H1 (cell line): ENCODE measurements around the gene WDR45B. TPM values are rescaled to one million over a fixed set of nuclear protein-coding genes. Genes with fewer than 3 reads are reported as not detected.

Experiments used
- CTCF ChIA-PET: fragments of 300-600 bp; sonication (Branson Sonifier 250); formaldehyde crosslinking; loops from one replicate; lab custom pipeline; 2021; ENCODE audit not compliant: partially characterized antibody; lab: Charles Lee
- POLR2A ChIA-PET: fragments of 300-600 bp; sonication (Branson Sonifier 250); formaldehyde crosslinking; loops from one replicate; lab custom pipeline; 2021; ENCODE audit warnings: inconsistent platforms; ENCODE audit not compliant: partially characterized antibody; lab: Charles Lee
- DNase-seq, 2 experiments: peaks; one replicate each; pipeline versions ENCODE4 v3.0.0 to v3.0.0-alpha.2; 2010 to 2022; ENCODE audit warnings: low spot score in 2 of 2, low read depth in 1 of 2, mixed read lengths in 1 of 2
- FAIRE-seq: peaks from 2 replicates; lab custom pipeline; 2011; peaks lifted over from hg19 to GRCh38; lab: Jason Lieb, UNC
- H2AFZ ChIP-seq: 2 replicates; pipeline ENCODE4 v1.8.1; 2012; ENCODE audit warnings: low read length, inconsistent platforms
- H2AK5ac ChIP-seq: 2 replicates; pipeline ENCODE4 v1.6.1; 2013; ENCODE audit warnings: low read depth, low read length
- H2BK120ac ChIP-seq: replicated peaks from 2 replicates; pipeline ENCODE3; 2013; ENCODE audit warnings: low read depth, low read length, inconsistent platforms
- H2BK12ac ChIP-seq: 2 replicates; pipeline ENCODE4 v1.6.1; 2013; ENCODE audit warnings: low read depth, low read length
- H2BK15ac ChIP-seq: 2 replicates; pipeline ENCODE4 v1.6.1; 2013; ENCODE audit warnings: low read length
- H2BK20ac ChIP-seq: 2 replicates; pipeline ENCODE4 v1.6.1; 2013; ENCODE audit warnings: low read length
- H2BK5ac ChIP-seq: 2 replicates; pipeline ENCODE4 v1.6.1; 2013; ENCODE audit warnings: low read depth, low read length
- H3K14ac ChIP-seq: 2 replicates; pipeline ENCODE4 v1.6.1; 2013; ENCODE audit warnings: inconsistent platforms; ENCODE audit not compliant: insufficient read length
- H3K18ac ChIP-seq: 2 replicates; pipeline ENCODE4 v1.6.1; 2013; ENCODE audit warnings: low read length; ENCODE audit errors: extremely low read depth
- H3K23ac ChIP-seq: 2 replicates; pipeline ENCODE4 v1.6.1; 2013; ENCODE audit warnings: inconsistent platforms; ENCODE audit not compliant: insufficient read length
- H3K23me2 ChIP-seq: 2 replicates; pipeline ENCODE4 v1.6.1; 2013; ENCODE audit warnings: low read depth, low read length
- H3K27ac ChIP-seq: 2 replicates; pipeline ENCODE4 v1.6.1; 2011; ENCODE audit warnings: low read depth, low read length, inconsistent platforms
- H3K27me3 ChIP-seq, 4 experiments: replicated peaks in 1 of 4; 1 replicate in 1 of 4; 2 replicates in 3 of 4; pipeline versions ENCODE4 v1.6.1 to v1.8.1; 2011 to 2013; ENCODE audit warnings: low read length in 3 of 4, mild to moderate bottlenecking in 3 of 4, inconsistent platforms in 2 of 4, mixed read lengths in 2 of 4, moderate library complexity in 1 of 4; ENCODE audit not compliant: control insufficient read depth in 3 of 4, insufficient read depth in 3 of 4; ENCODE audit errors: extremely low read depth in 1 of 4
- H3K36me3 ChIP-seq, 4 experiments: 2 replicates each; pipeline versions ENCODE4 v1.6.1 to v1.8.1; 2011 to 2013; ENCODE audit warnings: mild to moderate bottlenecking in 4 of 4, low read length in 3 of 4, moderate library complexity in 2 of 4, control low read depth in 1 of 4, inconsistent platforms in 1 of 4; ENCODE audit not compliant: insufficient read depth in 4 of 4, control insufficient read depth in 2 of 4
- H3K4ac ChIP-seq: replicated peaks from 2 replicates; pipeline ENCODE3; 2013; ENCODE audit warnings: low read length, low read depth, mixed read lengths, inconsistent platforms; ENCODE audit not compliant: insufficient read length
- H3K4me1 ChIP-seq, 4 experiments: replicated peaks in 1 of 4; 1 replicate in 1 of 4; 2 replicates in 3 of 4; pipeline versions ENCODE4 v1.6.1 to v1.8.1; 2011 to 2013; ENCODE audit warnings: low read length in 3 of 4, inconsistent platforms in 2 of 4, mixed read lengths in 1 of 4; ENCODE audit not compliant: insufficient read depth in 4 of 4, control insufficient read depth in 3 of 4
- H3K4me2 ChIP-seq, 2 experiments: 2 replicates each; pipeline versions ENCODE4 v1.6.1 to v1.8.1; 2011 to 2013; ENCODE audit warnings: low read depth in 2 of 2, low read length in 2 of 2, control low read depth in 1 of 2, inconsistent platforms in 1 of 2, mild to moderate bottlenecking in 1 of 2; ENCODE audit not compliant: insufficient read depth in 1 of 2
- H3K4me3 ChIP-seq, 4 experiments: fragments of 200-600, 300-600 bp in 1 of 4; sonication (generic), shearing (Covaris generic), sonication (Bioruptor Twin) in 1 of 4; 2 replicates each; pipeline versions ENCODE4 v1.5.1 to v1.8.1; 2011 to 2016; ENCODE audit warnings: low read length in 4 of 4, low read depth in 3 of 4, control low read depth in 2 of 4, inconsistent platforms in 2 of 4, mild to moderate bottlenecking in 2 of 4, mixed read lengths in 1 of 4, moderate library complexity in 1 of 4; ENCODE audit not compliant: insufficient read depth in 2 of 4; ENCODE audit errors: extremely low read depth in 1 of 4
- H3K56ac ChIP-seq: replicated peaks from 2 replicates; pipeline ENCODE3; 2013; ENCODE audit warnings: low read depth, mild to moderate bottlenecking, mixed read lengths, low read length, inconsistent platforms; ENCODE audit not compliant: insufficient read length
- H3K79me1 ChIP-seq: 2 replicates; pipeline ENCODE4 v1.6.1; 2013; ENCODE audit warnings: low read depth, low read length, control low read depth
- H3K79me2 ChIP-seq, 2 experiments: 2 replicates each; pipeline versions ENCODE4 v1.6.1 to v1.8.1; 2012 to 2013; ENCODE audit warnings: low read length in 2 of 2, mild to moderate bottlenecking in 2 of 2, inconsistent platforms in 1 of 2; ENCODE audit not compliant: insufficient read depth in 2 of 2, control insufficient read depth in 1 of 2
- H3K9ac ChIP-seq, 4 experiments: replicated peaks in 1 of 4; 1 replicate in 1 of 4; 2 replicates in 3 of 4; pipeline versions ENCODE4 v1.6.1 to v1.8.1; 2011 to 2013; ENCODE audit warnings: low read depth in 3 of 4, low read length in 3 of 4, control low read depth in 2 of 4, mild to moderate bottlenecking in 2 of 4, moderate library complexity in 2 of 4, inconsistent platforms in 1 of 4; ENCODE audit errors: extremely low read depth in 1 of 4
- H3K9me3 ChIP-seq, 2 experiments: 2 replicates each; pipeline versions ENCODE4 v1.6.1 to v1.8.1; 2012 to 2013; ENCODE audit warnings: mild to moderate bottlenecking in 2 of 2, moderate library complexity in 2 of 2, control low read depth in 1 of 2, inconsistent platforms in 1 of 2, low read depth in 1 of 2, low read length in 1 of 2, mixed read lengths in 1 of 2; ENCODE audit not compliant: insufficient read depth in 2 of 2
- H4K20me1 ChIP-seq, 2 experiments: replicated peaks in 1 of 2; 2 replicates each; pipeline versions ENCODE3 to v1.8.1; 2011 to 2013; ENCODE audit warnings: inconsistent platforms in 2 of 2, low read length in 2 of 2, mild to moderate bottlenecking in 1 of 2; ENCODE audit not compliant: insufficient read depth in 2 of 2, control insufficient read depth in 1 of 2
- H4K5ac ChIP-seq: 2 replicates; pipeline ENCODE4 v1.6.1; 2013; ENCODE audit warnings: low read length, low read depth, mixed read lengths, inconsistent platforms; ENCODE audit not compliant: insufficient read length
- H4K8ac ChIP-seq: 2 replicates; pipeline ENCODE4 v1.8.0; 2013; ENCODE audit warnings: mild to moderate bottlenecking, moderate library complexity, low read length, inconsistent platforms; ENCODE audit not compliant: insufficient read depth; ENCODE audit errors: extremely low read depth
- H4K91ac ChIP-seq: replicated peaks from 2 replicates; pipeline ENCODE3; 2013; ENCODE audit warnings: low read length, mixed read lengths, inconsistent platforms; ENCODE audit not compliant: insufficient read length
- ATF3 ChIP-seq: IDR thresholded peaks from 2 replicates; pipeline ENCODE4 v1.6.1; 2011; ENCODE audit warnings: low read depth, mild to moderate bottlenecking, low read length; ENCODE audit not compliant: insufficient read depth
- CEBPB ChIP-seq: IDR thresholded peaks from 2 replicates; pipeline ENCODE4 v1.6.1; 2012; ENCODE audit warnings: low read depth, low read length
- CHD1 ChIP-seq: IDR thresholded peaks from 2 replicates; pipeline ENCODE4 v1.6.1; 2012; ENCODE audit warnings: low read depth, low read length, improper control_type of control experiment
- CTCF ChIP-seq, 3 experiments: IDR thresholded peaks; 1 replicate in 2 of 3; 2 replicates in 1 of 3; pipeline versions ENCODE4 v1.5.1 to v1.6.1; 2011; ENCODE audit warnings: low read length in 3 of 3, mild to moderate bottlenecking in 3 of 3, inconsistent platforms in 2 of 3, low read depth in 1 of 3, moderate library complexity in 1 of 3; ENCODE audit not compliant: insufficient read depth in 1 of 3; ENCODE audit errors: control extremely low read depth in 1 of 3
- EGR1 ChIP-seq: IDR thresholded peaks from 2 replicates; pipeline ENCODE4 v1.6.1; 2011; ENCODE audit warnings: low read depth, low read length, borderline replicate concordance
- GABPA ChIP-seq: IDR thresholded peaks from 2 replicates; pipeline ENCODE4 v1.6.1; 2011; ENCODE audit warnings: mild to moderate bottlenecking, low read length, moderate library complexity, borderline replicate concordance; ENCODE audit not compliant: insufficient read depth
- HDAC6 ChIP-seq: IDR thresholded peaks from one replicate; pipeline ENCODE4 v1.7.1; 2012; ENCODE audit warnings: low read depth, mild to moderate bottlenecking, inconsistent platforms, low read length, moderate library complexity
- KDM1A ChIP-seq: fragments of 200-600, 300-600 bp; sonication (generic); IDR thresholded peaks from 2 replicates; pipeline ENCODE4 v1.7.1; 2016; ENCODE audit warnings: mild to moderate bottlenecking, low read length, borderline replicate concordance
- RNF2 ChIP-seq: fragments of 200-900, 300-1000 bp; sonication (generic); IDR thresholded peaks from 2 replicates; pipeline ENCODE4 v1.7.1; 2016; ENCODE audit warnings: borderline replicate concordance, low read depth, mild to moderate bottlenecking, antibody characterized with exemption, low read length; ENCODE audit not compliant: poor library complexity, severe bottlenecking; ENCODE audit errors: missing control alignments
- SUZ12 ChIP-seq: fragments of 200-600 bp; sonication (generic); IDR thresholded peaks from 2 replicates; pipeline ENCODE4 v1.6.1; 2012; ENCODE audit warnings: mild to moderate bottlenecking, inconsistent platforms, low read length, moderate library complexity, mixed read lengths
- TEAD4 ChIP-seq: IDR thresholded peaks from 2 replicates; pipeline ENCODE4 v1.6.1; 2012; ENCODE audit warnings: low read depth, low read length, inconsistent platforms, mixed read lengths
- WGBS, 2 experiments: shearing (Covaris generic) in 1 of 2; methylation state at CpG; one replicate each; pipeline versions ENCODE4 v1.1.6 to v1.1.7; 2013 to 2015; ENCODE audit warnings: low lambda C conversion rate in 2 of 2, mixed read lengths in 2 of 2, inconsistent platforms in 1 of 2, low coverage in 1 of 2, missing lambda C conversion rate in 1 of 2; ENCODE audit not compliant: insufficient replicate concordance in 2 of 2, insufficient coverage in 1 of 2, insufficient read length in 1 of 2; ENCODE audit errors: extremely low coverage in 1 of 2, missing lambda C conversion rate in 1 of 2; 5-methylcytosine and 5-hydroxymethylcytosine counted together
- polyA plus RNA-seq, 7 experiments: library from polyadenylated mRNA; depleted of rRNA in 3 of 7; stranded (reverse) in 5 of 7; unstranded in 2 of 7; fragments of >200 nt in 5 of 7; fragments of 200-250 nt in 2 of 7; gene quantifications; 1 replicate in 5 of 7; 2 replicates in 1 of 7; 4 replicates in 1 of 7; pipeline versions ENCODE4 v1.2.1 to v1.2.3, GENCODE V29; 2011 to 2013; ENCODE audit warnings: missing spikeins in 2 of 7, mixed read lengths in 2 of 7
- total RNA-seq: library from RNA; stranded (reverse); fragmentation: NEBNext Ultra II Directional; extraction: Animal tissue kit (Norgen Biotek cat#: 25700); gene quantifications from 2 replicates; pipeline ENCODE4 v1.2.1, GENCODE V29; 2021

WDR45B gene
- total and polyA plus RNA-seq, 2 of the 8 experiments (the other 6 are each of a cell fraction or from before 2014, with no cell fraction given) = 82.0 to 100 TPM

GRCh38 chr17:82619641-82620040 is 28.6 kb downstream of the WDR45B start:
- Histone ChIP-seq H3K23ac (no peak overlapping the region), H3K4ac (no peak overlapping the region), H2BK15ac (no peak overlapping the region), H2BK120ac (no peak overlapping the region), H4K5ac (no peak overlapping the region), H2BK5ac (no peak overlapping the region), H3K27me3 (no peaks in the 10 kb centered on the region), H3K79me1 (no peaks in the 10 kb centered on the region), H2AK5ac (no peak overlapping the region), H3K18ac (no peak overlapping the region), H3K23me2 (no peaks in the 10 kb centered on the region), H4K8ac (no peak overlapping the region), H2BK20ac (no peak overlapping the region), H3K36me3 (peaks cover 14 to 65% (median 43%) of the 10 kb centered on the region in 4 experiments), H3K4me2 (no peak overlapping the region), H3K9me3 (no peaks in the 10 kb centered on the region), H3K56ac (no peak overlapping the region), H4K91ac (no peak overlapping the region), H3K4me1 (no peaks in the 10 kb centered on the region), H3K9ac (no peak overlapping the region), H3K79me2 (no peaks in the 10 kb centered on the region), H3K4me3 (no peak overlapping the region), H3K14ac (no peak overlapping the region), H2BK12ac (no peak overlapping the region), H3K27ac (no peak overlapping the region), H4K20me1 (peaks cover 4 to 7% of the 10 kb centered on the region in 2 experiments), H2AFZ (no peak overlapping the region)
- CTCF ChIA-PET = interaction anchor here (1.1 kb wide), 1 partner anchor 163 kb away, joined by 3 read pairs; no protein-coding TSS in a partner anchor
- FAIRE-seq (no peak), DNase-seq (no peak)
- POLR2A ChIA-PET = no interaction called here
- 95% methylated on average over 9 of the region's 10 CpGs; no CpG with 5 or more reads in 1 of the 2 experiments for WGBS, 2 experiments
- no peak for TF ChIP-seq CEBPB
- TF ChIP-seq CHD1 = no peak
- TF ChIP-seq EGR1 = no peak
- no peak for TF ChIP-seq RNF2
- no peak for TF ChIP-seq ATF3
- TF ChIP-seq GABPA = no peak
- TF ChIP-seq TEAD4 = no peak
- TF ChIP-seq SUZ12 = no peak
- no peak for TF ChIP-seq KDM1A
- no peak for TF ChIP-seq CTCF (IDR thresholded peaks at IDR 0.05; ENCODE audit: control extremely low read depth in 1 of 3, insufficient read depth in 1 of 3, low read depth in 1 of 3, low read length in 3 of 3)
- TF ChIP-seq HDAC6 = no peak
